Measurements from ENCODE around the gene DTX4. TPM values are rescaled to one million over a fixed set of nuclear protein-coding genes. Genes with fewer than 3 reads are reported as not detected.

DTX4 gene
- polyA plus RNA-seq, 6 donors from 2014 or later: 7.1 to 21.0 (median 12.9) TPM

DNA sequence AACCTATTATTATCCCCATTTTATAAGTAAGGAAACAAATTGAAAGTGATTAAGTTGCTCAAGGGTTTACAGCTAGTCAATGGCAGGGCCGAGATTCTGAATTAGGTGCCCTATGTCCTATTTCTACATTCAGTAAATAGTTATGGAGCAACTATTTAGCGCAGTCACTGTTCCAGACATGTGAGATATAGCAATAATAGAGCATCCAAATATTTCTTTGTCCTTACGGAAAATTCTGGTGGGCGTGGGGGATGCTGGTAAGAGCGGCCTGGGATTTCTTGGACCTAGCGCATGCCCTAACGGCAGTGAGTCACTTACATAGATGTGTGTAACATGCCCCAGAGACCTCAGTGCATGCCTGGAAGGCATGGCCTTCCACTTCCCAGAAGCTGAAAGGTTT, 4.4 kb downstream of the DTX4 start:
- ATAC-seq (ENCODE audit: low read depth in 2 of 2) (no peak), DNase-seq (no peak)
- no peak overlapping the region for H3K27ac Mint-ChIP-seq
- H3K4me1 Mint-ChIP-seq: peaks cover 41 to 67% (median 66%) of the 10 kb centered on the region in 3 donors
- H3K36me3 Mint-ChIP-seq: peaks cover 32 to 42% of the 10 kb centered on the region in 2 donors
- peaks cover 0 to 20% (median 9%) of the 10 kb centered on the region in 7 donors for H3K9me3 Mint-ChIP-seq
- H3K27me3 Mint-ChIP-seq: no peaks in the 10 kb centered on the region
- H3K4me3 Mint-ChIP-seq: no peak overlapping the region

DNA sequence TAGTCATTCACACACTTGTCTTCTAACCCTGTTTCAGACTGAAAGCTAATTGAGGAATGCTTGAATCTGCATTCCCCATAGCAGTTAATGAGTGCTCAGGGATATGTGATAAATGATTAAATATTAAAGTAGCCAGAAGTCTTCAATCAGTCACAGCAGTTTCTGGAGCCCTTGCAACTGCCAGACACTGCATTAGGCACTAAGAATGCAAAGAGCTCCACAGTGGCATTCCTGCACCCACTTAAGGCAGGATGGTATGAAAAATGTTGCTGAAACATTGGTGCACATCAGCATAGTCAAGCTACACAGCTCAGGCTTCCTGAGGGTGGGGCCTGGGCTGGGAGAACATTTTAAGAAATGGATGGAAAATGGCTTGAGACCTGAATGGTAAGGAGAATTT, 6.5 kb downstream of the DTX4 start:
- Mint-ChIP-seq H3K27me3 (no peaks in the 10 kb centered on the region), H3K27ac (peak overlapping the region in 3 of 6 donors; percentile 43 to 74 (median 65)), H3K4me3 (no peak overlapping the region), H3K36me3 (peaks cover 36 to 38% of the 10 kb centered on the region in 2 donors), H3K9me3 (peaks cover 0 to 20% (median 9%) of the 10 kb centered on the region in 7 donors), H3K4me1 (peaks cover 34 to 78% (median 68%) of the 10 kb centered on the region in 3 donors)
- ATAC-seq (ENCODE audit: low read depth in 2 of 2) (no peak), DNase-seq (no peak)

DNA sequence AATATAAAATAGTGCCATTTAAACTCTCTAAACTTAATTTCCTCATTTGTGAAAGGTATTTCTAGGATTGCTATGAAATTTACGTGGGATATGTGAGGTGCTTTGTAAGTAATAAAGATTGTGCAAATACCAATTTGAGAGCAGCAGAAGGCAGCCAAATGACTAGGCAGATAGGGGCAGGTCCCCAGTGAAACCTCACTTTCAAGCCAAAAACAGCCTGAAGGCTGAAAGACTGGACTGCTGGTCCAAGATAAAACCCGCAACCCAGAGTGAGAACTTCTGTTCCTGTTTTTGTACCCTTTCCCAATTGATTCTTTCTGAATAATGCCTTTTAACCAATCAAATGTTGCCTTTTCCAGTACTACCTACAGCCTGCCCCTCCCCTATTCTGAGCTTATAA, 7.2 kb downstream of the DTX4 start:
- peak overlapping the region in 1 of 6 donors; percentile 65 for H3K27ac Mint-ChIP-seq
- H3K36me3 Mint-ChIP-seq: peaks cover 36 to 41% of the 10 kb centered on the region in 2 donors
- H3K4me1 Mint-ChIP-seq: peaks cover 28 to 74% (median 63%) of the 10 kb centered on the region in 3 donors
- peak overlapping the region in 2 of 8 donors; percentile 1 to 2 for H3K4me3 Mint-ChIP-seq
- no peak for DNase-seq
- peaks cover 0 to 20% (median 9%) of the 10 kb centered on the region in 7 donors for H3K9me3 Mint-ChIP-seq
- no peaks in the 10 kb centered on the region for H3K27me3 Mint-ChIP-seq
- ATAC-seq (ENCODE audit: low read depth in 2 of 2): no peak

DNA sequence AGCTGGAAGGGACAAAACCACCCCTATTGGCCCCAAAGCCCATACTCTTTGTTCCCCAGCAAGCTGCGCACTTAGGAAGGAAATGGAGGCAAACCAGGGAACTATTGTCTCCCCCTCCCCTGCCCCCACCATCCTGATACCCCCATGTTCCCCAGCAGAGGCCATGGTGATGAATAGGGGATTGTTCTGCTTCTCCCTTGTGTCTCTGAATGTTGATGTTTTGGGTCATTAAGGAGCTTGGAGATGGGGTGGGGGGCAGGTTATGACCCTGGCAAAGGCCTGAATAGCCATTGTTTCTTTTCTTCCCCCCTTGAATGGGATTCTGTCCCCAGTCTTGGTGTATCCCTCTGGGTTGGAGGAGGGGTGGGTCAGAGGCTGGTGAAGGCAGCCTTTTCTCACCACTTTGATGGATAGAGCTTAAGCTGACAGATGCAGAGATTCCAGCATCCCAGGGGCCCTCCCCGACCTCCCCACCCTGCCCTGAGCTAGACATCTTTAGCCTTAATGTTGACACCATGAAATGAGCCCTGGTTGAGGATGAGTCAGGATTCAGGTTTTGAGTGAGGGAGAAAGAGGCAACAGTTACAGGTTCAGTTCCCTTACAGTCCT, 8.3 kb downstream of the DTX4 start:
- Mint-ChIP-seq H3K27ac (peak overlapping the region in 3 of 6 donors; percentile 10 to 61 (median 12)), H3K36me3 (peaks cover 36 to 45% of the 10 kb centered on the region in 2 donors), H3K27me3 (no peaks in the 10 kb centered on the region), H3K9me3 (peaks cover 0 to 20% (median 9%) of the 10 kb centered on the region in 7 donors), H3K4me1 (peaks cover 25 to 72% (median 56%) of the 10 kb centered on the region in 3 donors), H3K4me3 (no peak overlapping the region)
- ATAC-seq (ENCODE audit: low read depth in 2 of 2) (no peak), DNase-seq (no peak)

DNA sequence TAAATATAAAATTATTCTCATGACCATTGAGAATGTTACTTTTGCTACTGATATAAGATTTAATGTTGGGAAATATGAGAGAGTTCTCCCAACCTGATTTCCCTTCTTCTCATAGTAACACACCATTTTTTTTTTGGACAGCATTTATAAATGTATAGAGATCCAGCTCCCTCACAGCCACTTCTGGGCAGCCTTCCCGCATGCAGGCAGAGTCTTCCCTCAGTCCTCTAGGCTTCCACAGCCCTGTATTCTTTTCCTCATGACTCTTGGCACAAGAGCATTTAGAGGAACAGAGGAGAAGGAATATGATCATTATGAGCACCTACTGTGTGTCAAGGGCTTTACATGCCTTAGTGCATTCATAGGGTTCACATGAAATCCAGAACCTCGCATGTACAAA, 9.0 kb downstream of the DTX4 start:
- Mint-ChIP-seq H3K4me1 (peaks cover 25 to 72% (median 56%) of the 10 kb centered on the region in 3 donors), H3K27ac (peak overlapping the region in 3 of 6 donors; percentile 27 to 61 (median 39)), H3K27me3 (no peaks in the 10 kb centered on the region), H3K4me3 (no peak overlapping the region), H3K9me3 (peaks cover 0 to 20% (median 9%) of the 10 kb centered on the region in 7 donors), H3K36me3 (peaks cover 33 to 48% of the 10 kb centered on the region in 2 donors)
- ATAC-seq (ENCODE audit: low read depth in 2 of 2) (no peak), DNase-seq (no peak)

DNA sequence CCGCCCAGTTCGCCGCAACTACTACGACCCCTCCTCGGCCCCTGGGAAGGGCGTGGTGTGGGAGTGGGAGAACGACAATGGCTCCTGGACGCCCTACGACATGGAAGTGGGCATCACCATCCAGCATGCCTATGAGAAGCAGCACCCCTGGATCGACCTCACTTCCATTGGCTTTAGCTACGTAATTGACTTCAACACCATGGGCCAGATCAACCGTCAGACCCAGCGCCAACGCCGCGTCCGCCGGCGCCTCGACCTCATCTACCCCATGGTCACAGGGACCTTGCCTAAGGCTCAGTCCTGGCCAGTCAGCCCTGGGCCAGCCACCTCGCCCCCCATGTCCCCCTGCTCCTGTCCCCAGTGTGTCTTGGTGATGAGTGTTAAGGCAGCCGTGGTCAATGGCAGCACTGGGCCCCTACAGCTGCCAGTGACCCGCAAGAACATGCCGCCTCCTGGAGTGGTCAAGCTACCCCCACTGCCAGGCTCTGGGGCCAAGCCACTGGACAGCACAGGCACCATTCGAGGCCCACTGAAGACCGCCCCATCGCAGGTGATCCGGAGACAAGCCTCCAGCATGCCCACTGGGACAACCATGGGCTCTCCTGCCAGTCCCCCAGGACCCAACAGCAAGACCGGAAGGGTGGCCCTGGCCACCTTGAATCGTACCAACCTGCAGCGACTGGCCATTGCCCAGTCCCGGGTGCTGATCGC, 10.0 kb downstream of the DTX4 start:
- no peaks in the 10 kb centered on the region for H3K27me3 Mint-ChIP-seq
- DNase-seq (no peak), ATAC-seq (ENCODE audit: low read depth in 2 of 2) (no peak)
- peaks cover 26 to 77% (median 57%) of the 10 kb centered on the region in 3 donors for H3K4me1 Mint-ChIP-seq
- H3K36me3 Mint-ChIP-seq: peaks cover 29 to 45% of the 10 kb centered on the region in 2 donors
- H3K9me3 Mint-ChIP-seq: peaks cover 0 to 20% (median 9%) of the 10 kb centered on the region in 7 donors
- peak overlapping the region in 1 of 8 donors; percentile 70 for H3K4me3 Mint-ChIP-seq
- H3K27ac Mint-ChIP-seq: no peak overlapping the region

DNA sequence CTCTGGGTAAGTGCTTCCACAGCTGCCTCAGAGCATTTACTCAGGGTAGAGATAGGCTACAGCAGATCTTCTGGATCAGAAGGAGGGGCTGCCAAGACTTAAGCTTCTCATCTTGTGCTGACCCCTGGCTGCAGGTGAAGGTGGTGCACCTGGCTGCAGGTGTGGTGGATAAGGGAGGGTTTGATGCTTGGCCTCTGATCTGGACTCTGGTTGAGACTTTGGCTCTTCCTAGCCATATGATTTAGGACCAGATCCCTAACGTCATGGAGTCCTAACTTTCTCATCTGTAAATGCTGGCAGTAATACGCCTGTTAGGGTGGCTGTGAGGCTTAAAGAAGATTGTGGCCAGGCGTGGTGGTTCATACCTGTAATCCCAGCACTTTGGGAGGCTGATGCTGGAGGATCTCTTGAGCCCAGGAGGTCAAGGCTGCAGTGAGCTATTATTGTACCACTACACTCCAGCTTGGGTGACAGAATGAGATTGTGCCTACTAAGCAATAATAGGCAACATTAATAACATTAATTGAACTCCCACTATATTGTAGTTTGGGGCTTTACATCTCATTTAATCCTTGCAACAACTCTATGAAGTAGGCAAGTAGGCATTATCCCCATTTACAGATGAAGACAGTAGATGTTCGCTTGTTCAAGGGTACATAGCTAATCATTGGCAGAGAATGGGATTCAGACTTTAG, 10.7 kb downstream of the DTX4 start:
- peak; percentile 46 for DNase-seq
- Mint-ChIP-seq H3K4me1 (peaks cover 23 to 75% (median 54%) of the 10 kb centered on the region in 3 donors), H3K9me3 (peaks cover 0 to 20% (median 9%) of the 10 kb centered on the region in 7 donors), H3K27me3 (no peaks in the 10 kb centered on the region), H3K27ac (peak overlapping the region in 1 of 6 donors; percentile 47), H3K36me3 (peaks cover 27 to 38% of the 10 kb centered on the region in 2 donors), H3K4me3 (no peak overlapping the region)
- peak; percentile 74 to 80 for ATAC-seq (ENCODE audit: low read depth in 2 of 2)

DNA sequence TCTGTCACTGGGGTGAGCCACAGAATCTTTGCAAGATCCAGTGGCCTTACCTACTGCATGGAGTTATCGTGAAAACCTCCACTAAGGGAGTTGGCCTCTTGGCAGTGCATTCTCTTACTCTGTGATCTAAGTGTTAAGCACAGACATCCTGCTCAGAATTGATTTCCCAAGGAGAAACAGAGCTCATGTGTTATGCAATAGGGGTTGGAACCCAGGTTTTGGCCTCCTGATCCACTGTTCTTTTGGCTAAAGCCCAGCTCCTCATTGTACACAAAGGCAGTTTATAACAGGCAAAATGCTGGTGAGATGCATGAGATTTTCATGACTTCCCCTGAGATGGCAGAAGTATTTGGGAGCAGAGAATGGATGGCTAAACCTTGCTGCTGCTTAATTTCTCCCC, 11.8 kb downstream of the DTX4 start:
- H3K4me3 Mint-ChIP-seq: no peak overlapping the region
- H3K36me3 Mint-ChIP-seq: peaks cover 24 to 32% of the 10 kb centered on the region in 2 donors
- H3K27me3 Mint-ChIP-seq: no peaks in the 10 kb centered on the region
- no peak for ATAC-seq (ENCODE audit: low read depth in 2 of 2)
- H3K27ac Mint-ChIP-seq: no peak overlapping the region
- H3K9me3 Mint-ChIP-seq: peaks cover 0 to 12% (median 9%) of the 10 kb centered on the region in 7 donors
- DNase-seq: no peak
- H3K4me1 Mint-ChIP-seq: peaks cover 21 to 67% (median 47%) of the 10 kb centered on the region in 3 donors

DNA sequence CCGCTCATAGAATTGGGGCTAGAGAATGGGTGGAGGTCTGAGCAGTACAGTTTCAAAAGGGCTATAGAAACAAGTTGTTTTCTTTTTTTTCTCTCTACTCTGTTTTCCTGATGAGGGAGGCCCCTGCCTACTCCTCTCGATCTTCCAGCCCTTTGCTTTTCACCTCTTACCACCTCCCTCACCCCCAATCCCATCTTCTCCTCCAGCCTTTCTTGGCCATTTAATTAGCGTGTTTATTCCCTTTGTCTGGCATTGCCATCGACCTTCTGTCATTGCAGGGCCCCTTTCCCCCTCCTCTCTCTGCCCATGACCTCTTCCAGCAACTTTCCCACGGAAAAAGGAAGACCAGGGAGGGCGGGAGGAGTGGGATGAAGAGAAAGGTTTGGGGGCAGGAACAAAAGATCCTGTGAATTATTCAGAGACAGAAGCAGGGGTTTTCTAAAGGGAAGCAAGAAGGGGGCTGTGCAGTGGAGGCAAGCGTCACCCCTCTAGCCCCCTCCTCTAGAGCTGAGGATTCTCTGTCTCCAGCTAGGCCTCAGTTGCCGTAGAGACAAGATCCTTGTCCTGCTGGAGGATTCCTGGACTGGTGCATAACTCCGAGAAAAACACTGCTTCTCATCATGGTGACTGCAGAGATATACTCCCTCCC, 12.9 kb downstream of the DTX4 start:
- ATAC-seq (ENCODE audit: low read depth in 2 of 2) (no peak), DNase-seq (no peak)
- Mint-ChIP-seq H3K27me3 (no peaks in the 10 kb centered on the region), H3K4me1 (peaks cover 21 to 61% (median 41%) of the 10 kb centered on the region in 3 donors), H3K36me3 (peaks cover 22 to 28% of the 10 kb centered on the region in 2 donors), H3K27ac (peak overlapping the region in 3 of 6 donors; percentile 2 to 65 (median 59)), H3K9me3 (peaks cover 0 to 1% (median under 1%) of the 10 kb centered on the region in 7 donors), H3K4me3 (peak overlapping the region in 1 of 8 donors; percentile 25)

DNA sequence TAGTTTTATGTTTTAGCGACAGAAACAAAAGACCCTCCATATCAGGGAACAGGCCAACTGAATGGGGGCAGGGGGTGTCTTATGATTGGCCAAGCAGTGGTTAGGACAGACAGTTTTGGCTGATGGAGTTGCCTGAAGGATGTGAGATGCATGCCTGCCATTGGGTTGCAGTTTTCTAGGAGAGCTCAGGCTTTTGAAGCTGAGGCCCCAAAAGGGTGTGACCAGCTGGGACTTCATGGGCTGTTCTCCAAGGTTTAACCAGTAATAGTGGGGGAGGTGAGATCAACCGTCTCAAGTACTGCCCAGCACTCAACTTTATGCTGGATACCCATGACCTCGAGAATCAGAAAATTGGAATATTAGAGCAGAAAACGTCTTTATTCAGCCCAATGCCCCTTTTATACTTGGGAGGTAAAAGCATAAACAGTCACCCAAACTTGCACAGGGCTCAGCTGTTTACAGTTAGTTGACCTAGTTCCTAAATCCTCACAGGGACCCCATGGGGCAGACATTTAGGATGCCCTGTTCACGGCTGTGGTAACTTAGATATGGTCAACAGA, 13.5 kb downstream of the DTX4 start:
- Mint-ChIP-seq H3K27ac (peak overlapping the region in 1 of 6 donors; percentile 59), H3K36me3 (peaks cover 21 to 31% of the 10 kb centered on the region in 2 donors), H3K4me3 (no peak overlapping the region), H3K4me1 (peaks cover 21 to 54% (median 36%) of the 10 kb centered on the region in 3 donors), H3K27me3 (no peaks in the 10 kb centered on the region), H3K9me3 (no peaks in the 10 kb centered on the region)
- DNase-seq (no peak), ATAC-seq (ENCODE audit: low read depth in 2 of 2) (no peak)

DNA sequence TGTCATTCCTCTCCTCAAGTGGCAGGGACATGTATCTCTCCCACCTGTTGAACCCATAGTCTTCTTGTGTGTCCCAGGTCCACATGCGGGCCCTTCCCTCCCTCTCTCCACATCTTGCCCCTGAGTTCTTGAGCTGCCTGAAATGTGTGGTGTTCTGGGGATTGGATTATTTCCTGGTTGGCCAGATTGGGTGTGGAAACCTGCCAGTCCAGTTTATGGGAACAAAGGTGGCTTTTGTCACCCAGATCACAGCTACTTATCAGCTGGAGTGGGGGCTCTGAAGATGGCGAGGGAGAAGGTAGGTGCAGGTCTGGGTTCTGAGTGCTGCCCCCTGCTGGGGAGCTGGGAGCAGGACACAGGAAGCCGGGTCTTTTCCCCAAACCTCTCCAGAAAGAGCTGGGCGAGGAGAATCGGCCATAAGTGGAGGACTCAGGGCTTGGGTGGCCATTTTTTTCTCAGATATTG, 14.2 kb downstream of the DTX4 start:
- H3K4me1 Mint-ChIP-seq: peaks cover 21 to 54% (median 34%) of the 10 kb centered on the region in 3 donors
- no peaks in the 10 kb centered on the region for H3K27me3 Mint-ChIP-seq
- ATAC-seq (ENCODE audit: low read depth in 2 of 2) (peak; percentile 64 to 74), DNase-seq (peak; percentile 44)
- peak overlapping the region in 1 of 6 donors; percentile 18 for H3K27ac Mint-ChIP-seq
- no peaks in the 10 kb centered on the region for H3K9me3 Mint-ChIP-seq
- H3K36me3 Mint-ChIP-seq: peaks cover 25 to 38% of the 10 kb centered on the region in 2 donors
- H3K4me3 Mint-ChIP-seq: peak overlapping the region in 1 of 8 donors; percentile 79

DNA sequence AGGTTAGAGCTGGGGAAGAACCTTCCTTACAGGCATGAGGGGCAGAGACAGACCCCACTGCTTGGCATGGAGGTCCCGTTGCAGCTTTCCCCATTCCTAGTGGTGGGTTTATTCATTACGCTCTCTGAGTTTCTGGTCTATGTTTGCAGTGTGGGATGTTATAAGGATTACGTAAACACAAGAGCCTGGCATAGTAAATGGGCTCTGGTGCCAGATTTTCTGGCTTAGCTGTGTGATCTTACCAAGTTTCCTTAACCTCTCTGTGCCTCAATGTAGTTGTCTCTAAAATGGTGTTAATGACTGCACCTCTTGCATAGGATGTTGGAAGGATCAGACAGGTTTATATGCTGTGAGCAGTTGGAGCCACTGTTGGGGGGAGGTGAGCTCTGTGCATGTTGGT, 15.1 kb downstream of the DTX4 start:
- no peak for DNase-seq
- Mint-ChIP-seq H3K4me1 (peaks cover 21 to 48% (median 32%) of the 10 kb centered on the region in 3 donors), H3K9me3 (no peaks in the 10 kb centered on the region), H3K4me3 (no peak overlapping the region), H3K27me3 (no peaks in the 10 kb centered on the region), H3K36me3 (peaks cover 29 to 40% of the 10 kb centered on the region in 2 donors), H3K27ac (peak overlapping the region in 2 of 6 donors; percentile 12 to 76)
- ATAC-seq (ENCODE audit: low read depth in 2 of 2): no peak

Measured in naive B cell (primary cell).